Renal cortical epithelial cell (primary cell): ENCODE data around the gene KCNJ1. TPM values are rescaled to one million over a fixed set of nuclear protein-coding genes. Genes with fewer than 3 reads are reported as not detected.

Experiments
- DNase-seq: peaks from one replicate; pipeline ENCODE4 v3.0.0-alpha.2; 2011; ENCODE audit warnings: low read depth
- total RNA-seq: library from RNA; depleted of rRNA; stranded (reverse); fragments of >200 nt; gene quantifications from 2 replicates; pipeline ENCODE4 v1.2.3, GENCODE V29; 2014

The KCNJ1 gene
- 33.8 TPM in 1 of 2 replicates, not detected in the other for total RNA-seq

DNA sequence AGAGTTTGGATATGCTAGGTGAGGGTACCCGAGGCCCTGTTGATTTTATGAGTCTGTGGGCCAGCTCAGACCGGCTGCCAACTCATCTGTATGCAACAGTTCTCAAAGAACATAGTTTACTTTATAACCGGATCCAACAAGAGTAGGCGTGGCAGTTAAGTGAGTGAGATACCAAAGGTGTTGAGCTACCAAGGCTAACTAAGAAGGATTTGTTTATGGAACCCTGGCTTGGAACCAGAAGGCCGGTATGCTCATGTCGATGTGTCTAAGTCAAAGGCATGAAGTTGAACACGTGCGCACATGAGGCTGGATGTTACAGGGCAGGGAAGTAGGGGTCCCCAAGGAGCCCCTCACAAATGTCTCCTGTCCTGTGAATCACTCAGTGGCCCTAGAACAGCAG lies at the start of gene KCNJ1:
TSS of gene KCNJ1 (minus strand) at position 20 of the 400 bp plus-strand sequence. CDS start 27,053 bp downstream, outside the sequence.
- peak; percentile 88 for DNase-seq

DNA sequence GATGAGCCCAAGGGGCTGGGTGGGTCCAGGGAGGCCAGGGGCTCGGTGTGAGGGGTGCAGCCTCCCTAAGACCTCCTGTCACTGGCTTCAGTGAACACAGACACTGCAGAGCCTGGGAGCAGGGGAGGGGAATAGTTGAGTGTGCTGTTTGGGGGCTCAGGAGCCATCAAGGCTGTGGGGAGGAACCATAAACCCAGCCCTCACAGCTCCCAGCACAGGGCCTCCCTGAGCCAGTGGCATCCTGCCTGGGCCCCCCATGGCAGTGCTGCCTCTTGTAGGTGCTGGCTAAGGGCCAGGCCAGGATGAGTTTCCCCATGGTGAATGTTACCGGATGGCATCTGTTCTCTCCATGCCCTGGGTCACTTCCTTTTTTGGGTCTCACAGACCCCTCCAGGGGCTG lies 49.6 kb upstream of the KCNJ1 start:
- DNase-seq: no peak

DNA sequence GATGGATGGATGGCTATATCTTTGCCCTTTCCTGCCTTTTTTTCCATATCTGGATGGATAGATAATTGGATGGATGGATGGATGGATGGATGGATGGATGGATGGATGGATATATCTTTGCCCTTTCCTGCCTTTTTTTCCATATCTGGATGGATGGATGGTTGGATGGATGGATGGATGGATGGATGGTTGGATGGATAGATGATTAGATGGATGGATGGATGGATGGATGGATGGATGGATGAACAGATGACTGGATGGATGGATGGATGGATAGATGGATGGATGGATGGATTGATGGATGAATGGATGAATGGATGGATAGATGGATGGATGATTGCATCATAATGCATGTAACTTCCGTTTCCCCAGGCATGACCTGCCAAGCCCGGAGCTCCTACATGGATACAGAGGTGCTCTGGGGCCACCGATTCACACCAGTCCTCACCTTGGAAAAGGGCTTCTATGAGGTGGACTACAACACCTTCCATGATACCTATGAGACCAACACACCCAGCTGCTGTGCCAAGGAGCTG lies 49.0 kb upstream of the KCNJ1 start:
- DNase-seq: no peak

DNA sequence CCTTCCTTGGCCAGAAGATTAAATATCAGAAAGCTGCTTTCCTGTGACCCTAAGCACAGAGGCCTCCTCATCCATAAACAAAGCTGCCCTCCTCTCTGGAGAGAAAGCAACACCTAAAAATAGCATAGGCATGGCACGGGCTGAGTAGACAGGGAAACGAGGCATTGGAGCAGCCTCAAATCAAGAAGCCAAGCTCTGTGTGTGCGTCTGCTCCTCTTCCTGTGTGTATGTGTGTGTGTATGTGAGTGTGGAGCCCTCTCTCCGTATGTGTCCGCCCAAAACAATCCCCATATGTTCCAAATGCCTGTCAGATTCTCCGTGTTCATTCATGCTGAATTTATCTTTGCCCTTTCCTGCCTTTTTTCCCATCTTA lies 48.0 kb upstream of the KCNJ1 start:
- DNase-seq: no peak

DNA sequence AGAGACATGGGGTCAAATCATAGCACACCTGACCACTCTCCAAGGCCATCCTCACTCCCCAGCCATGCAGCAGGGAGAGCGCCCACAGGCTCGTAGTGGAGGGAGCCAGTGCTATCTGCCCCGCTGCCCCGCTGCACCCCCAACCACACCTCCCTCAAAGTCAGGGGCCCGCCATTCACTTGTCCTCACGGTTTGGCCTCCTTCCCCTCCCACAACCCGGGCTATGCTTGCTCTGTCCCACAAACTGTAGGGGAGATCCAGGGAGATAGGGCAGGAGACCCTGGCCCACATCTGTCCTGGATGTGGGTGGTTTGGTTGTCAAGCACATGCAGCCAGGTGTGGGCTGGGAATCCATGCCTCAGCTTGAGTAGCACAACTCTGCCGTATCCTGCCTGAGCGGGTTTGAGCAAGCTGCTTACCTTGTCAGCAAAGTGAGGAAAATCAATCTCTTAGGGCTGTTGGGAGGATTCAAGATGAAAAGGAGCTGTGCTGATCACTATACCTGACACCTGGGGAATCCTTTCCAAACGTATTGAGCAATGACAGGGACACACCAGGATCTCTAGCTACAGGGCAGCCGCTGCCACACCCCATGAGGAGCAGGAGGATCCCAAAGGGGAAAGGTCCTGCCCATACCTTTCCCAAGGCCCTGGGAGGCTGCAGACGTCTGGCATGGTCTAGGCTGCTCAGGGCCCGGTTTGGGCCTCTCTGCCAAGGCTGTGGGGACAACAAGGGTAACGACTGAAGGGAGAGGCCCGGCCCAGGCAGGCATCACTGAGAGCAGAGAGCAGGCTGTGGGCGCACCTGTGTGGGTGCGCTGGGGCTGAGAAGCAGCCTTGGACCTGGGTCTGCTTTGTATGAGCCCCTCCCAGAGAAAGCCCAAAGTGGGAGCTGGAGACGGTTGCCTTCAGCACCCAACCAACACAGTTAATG lies 47.4 kb upstream of the KCNJ1 start:
- DNase-seq: no peak

DNA sequence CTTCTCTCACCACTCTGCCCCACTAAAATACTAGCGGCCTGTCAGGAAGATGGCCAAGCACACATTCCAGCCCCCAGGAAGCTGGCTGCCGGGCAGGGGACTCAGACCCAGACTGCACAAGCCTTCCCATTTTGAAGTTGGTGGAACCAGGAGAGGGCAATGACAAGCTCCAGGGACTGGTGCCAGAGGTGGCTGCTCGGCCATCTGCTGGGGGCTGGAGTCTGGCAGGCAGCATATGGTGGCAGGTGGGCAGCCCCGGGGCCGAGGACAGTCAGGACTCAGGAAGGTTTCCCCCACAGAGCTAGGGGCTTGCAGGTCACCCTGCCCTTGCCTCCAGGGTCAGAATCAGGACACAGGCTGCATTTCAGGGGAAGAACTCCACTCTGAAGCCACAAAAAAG lies 46.7 kb upstream of the KCNJ1 start:
- DNase-seq: no peak

DNA sequence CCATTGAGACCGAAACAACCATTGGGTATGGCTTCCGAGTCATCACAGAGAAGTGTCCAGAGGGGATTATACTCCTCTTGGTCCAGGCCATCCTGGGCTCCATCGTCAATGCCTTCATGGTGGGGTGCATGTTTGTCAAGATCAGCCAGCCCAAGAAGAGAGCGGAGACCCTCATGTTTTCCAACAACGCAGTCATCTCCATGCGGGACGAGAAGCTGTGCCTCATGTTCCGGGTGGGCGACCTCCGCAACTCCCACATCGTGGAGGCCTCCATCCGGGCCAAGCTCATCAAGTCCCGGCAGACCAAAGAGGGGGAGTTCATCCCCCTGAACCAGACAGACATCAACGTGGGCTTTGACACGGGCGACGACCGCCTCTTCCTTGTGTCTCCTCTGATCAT lies 44.6 kb upstream of the KCNJ1 start:
- no peak for DNase-seq

DNA sequence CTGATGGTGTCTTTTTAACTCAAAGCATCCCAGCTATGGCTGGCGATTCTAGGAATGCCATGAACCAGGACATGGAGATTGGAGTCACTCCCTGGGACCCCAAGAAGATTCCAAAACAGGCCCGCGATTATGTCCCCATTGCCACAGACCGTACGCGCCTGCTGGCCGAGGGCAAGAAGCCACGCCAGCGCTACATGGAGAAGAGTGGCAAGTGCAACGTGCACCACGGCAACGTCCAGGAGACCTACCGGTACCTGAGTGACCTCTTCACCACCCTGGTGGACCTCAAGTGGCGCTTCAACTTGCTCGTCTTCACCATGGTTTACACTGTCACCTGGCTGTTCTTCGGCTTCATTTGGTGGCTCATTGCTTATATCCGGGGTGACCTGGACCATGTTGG lies 44.1 kb upstream of the KCNJ1 start:
- DNase-seq: no peak

DNA sequence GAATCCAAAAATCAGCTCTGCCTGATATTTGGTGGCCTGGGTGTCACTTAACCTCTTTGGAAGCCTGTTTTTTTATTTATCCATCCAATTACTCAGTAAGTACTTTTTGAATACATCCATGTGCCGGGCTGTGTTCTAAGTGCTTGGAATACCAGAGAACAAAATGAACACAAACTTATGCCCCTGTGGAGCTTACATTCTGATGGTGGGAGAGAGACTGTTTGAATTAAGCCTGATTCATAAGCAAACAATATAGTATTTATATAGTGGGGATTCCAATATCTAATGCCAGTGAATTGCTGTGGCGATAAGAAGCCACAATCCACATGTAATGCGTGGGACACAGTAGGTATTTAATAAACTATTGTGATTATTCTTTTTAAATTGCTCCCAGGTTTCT lies 43.5 kb upstream of the KCNJ1 start:
- DNase-seq: no peak

DNA sequence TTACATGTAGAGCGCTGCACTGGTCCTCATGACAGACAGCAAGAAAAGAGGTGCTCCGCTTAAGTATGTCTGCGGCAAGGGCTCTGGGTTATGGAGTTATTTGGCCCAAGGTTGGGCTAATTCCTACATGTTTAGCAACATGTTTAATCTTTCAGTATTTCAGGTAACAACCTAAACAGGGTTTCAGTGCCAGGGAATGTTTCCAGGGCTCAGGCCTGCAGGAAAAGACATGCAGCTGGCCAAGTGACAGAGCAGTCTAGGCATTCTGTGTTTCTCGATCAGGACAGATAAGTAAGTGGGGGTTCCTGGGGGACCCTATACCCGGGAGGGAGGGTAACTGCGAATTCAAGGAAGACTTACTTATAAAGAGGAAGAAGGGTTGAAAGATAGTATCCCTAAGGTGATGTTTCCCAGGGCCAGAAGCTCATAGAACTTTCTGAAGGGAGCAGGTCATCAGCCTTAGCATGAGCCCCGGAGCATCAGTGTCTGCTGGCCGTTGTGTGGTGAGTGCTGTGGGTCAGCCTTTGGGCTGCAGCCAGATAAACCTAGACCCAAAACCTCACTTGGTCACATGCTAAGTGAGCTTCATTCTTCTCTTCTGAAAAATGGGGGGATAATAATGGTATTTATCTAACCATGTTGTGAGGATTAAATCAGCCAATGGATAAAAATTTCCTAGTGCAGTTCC lies 42.5 kb upstream of the KCNJ1 start:
- no peak for DNase-seq

DNA sequence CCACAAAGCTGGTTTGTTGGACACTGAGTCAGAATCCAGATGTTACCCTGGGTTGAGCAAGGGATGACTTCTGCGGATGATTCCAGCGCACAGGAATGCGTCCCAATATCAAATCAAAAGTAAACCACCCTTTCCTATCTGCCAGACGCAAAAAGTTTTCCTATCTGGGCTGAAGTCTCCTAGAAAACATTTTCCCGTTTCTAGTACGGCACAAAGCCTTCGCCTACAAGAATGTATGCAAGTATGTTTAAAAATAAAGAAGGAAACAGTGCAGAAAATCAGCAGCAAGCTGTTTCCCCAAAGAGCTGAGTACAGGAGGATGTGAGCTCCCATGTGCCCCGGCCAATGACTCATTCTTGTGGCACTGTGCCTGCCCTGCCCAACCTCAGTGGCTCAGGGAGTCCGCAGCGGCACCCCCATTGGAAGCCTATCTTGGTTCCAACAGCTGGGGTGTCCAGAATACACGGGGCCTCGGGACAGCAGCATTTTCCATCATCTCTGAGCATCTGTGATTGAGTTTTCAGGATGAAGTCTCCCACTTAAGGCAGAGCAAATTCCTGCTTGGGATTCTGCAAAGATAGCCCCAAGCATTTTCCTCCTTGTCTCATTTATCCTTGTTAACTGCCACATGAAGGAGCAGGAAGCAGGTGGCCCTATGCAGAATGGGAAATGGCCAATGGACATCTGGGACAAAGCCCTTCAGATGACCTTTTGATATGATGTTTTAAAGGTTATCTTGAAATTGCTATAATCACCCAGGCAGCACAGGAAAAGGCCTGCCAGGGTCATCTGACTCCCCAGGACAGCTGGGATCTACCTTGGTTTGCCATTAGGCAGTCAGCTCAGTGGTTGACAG lies 41.5 kb upstream of the KCNJ1 start:
- DNase-seq: peak; percentile 39

DNA sequence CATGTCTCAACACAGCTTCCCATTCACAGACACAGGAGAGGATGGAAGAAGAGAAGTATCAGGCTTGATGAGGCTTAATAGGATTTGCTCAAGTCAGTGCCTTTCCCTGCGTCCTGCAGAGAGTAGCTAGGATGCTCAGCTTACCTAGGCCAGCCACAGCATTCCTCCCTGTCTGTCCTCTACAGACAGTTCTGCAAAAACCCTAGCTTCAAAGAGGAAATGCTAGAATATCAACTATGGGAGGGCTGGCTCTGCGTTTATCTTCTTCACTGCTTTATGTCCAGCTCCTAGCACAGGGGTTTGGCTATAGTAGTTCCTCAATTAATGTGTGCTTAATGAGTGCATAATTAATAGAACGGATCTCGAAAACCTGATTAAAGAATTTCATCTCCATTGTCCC lies 40.5 kb upstream of the KCNJ1 start:
- DNase-seq: no peak

DNA sequence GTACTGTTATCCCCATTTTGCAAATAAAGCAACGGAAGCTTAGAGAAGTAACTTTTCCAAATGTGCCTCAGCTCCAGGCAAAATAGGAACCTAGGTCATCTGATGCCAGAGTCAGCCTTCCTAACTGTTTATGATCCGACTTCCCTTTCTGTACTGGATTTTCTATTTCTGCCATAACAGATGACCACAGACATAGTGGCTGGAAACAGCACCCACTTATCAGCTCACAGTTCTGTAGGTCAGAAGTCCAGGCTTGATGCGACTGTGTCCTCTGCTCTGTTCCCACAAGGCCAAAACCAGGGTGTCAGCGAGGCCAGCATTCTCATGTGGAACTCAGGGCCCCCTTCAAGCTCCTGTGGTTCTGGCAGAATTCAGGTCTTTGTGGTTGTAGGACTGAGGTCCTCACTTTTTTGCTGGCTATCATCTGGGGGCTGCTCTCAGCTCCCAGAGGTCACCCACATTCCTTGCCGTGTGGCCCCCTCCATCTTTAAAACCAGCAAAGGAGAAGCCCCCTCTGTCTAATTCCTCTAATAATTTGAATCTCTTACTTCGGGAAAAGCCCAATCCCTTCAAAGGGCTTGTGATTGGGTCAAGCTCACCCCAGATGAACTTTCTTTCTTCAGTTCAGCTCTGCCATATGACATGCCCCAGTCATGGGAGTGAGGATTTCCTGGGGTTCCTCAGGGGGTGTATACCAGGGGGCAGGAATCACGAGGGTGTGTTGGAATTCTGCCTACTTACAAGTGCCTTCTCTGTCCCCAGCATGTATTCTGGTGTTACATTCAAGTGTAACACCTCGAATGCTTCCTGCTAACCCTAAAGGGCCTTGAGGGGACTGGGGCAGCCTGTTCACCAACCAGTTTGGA lies 39.3 kb upstream of the KCNJ1 start:
- no peak for DNase-seq

DNA sequence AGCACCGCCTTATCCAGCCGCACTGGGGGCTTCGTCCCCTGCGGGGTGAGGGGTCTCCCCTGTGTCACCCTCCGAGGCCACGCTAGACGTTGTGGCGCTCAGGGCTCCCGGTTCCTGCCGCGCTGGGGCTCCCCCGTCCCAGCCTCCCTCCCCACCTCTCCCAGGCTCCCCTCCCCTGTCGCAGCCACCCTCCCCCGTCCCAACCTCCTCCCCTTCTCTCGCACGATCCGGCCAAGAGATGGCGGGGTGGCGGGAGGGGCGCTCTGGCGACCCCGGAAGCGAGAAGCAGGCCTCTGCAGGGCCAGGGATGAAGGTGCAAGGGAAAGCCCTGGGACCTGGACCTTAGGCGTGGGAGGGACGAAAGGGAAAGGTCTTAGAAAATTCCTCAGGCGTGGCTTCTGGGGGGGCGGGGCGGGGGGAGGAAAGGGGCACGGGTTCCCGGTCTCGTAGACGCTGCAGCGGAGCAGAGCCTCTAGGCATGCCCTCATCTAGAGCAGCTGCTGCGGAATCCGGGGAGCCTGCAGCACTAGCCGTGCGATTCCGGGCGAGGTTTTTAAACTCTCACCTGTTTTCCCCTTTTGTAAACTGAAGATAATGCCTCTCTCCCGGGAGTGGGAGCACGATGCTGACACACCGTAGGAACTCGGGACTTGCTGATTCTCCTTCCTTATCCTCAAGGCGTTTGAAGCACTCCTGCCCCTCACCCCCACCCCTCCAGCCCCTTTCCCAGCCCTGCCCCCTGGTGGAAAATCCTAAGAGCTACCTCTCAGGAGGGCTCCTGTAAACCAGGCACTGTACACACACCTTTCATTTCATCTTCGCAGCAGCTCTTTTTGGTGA lies 38.5 kb upstream of the KCNJ1 start:
- DNase-seq: peak; percentile 37

DNA sequence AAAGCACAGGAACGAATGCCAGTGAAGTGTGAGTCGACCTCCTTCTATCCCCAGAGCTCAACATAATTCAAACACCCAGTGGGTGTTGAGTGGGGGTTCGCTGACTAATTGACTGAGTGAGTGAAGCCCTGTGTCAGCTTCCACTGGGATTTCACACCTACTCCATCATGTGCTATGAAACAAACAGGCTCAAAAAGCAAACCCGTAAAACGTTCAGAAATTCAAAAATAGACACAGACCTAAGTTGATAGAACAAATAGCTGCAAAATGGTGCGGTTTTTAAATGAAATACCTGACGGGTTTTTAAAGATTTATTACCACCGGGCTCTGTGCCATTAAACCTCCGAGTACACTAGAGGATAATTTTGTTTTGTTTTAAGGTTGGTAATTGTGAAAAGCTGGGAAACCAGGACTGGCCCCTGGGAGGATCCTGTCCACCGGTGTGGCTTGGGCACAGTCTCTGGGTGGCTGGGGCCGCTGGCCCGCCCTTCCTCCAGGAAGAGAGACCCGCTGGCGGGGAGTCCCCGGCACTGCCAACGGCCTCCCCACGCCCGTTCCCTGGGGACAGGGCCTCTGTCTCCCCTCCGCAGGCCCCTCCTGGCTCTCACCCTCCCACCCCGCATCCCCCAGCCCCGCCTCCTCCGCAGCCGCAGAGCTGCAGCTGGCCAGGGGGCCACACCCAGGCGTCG lies 37.7 kb upstream of the KCNJ1 start:
- DNase-seq: peak; percentile 54

DNA sequence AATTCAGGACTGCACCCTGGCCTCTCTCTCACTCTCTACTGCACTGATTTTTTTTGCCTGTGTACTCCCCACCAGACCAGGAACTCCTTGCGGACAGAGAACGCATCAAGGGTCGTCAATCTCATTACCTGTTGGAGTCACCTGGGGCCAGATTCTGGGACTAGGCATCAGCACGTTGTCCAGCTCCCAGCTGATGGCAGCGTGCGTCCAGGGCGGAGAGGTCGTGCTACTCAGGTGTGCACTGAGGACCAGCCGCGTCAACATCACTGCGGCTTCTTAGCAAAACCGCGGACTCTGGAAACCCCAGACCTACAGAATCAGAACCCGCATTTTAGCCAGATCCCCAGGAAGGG lies 37.2 kb upstream of the KCNJ1 start:
- DNase-seq: no peak

DNA sequence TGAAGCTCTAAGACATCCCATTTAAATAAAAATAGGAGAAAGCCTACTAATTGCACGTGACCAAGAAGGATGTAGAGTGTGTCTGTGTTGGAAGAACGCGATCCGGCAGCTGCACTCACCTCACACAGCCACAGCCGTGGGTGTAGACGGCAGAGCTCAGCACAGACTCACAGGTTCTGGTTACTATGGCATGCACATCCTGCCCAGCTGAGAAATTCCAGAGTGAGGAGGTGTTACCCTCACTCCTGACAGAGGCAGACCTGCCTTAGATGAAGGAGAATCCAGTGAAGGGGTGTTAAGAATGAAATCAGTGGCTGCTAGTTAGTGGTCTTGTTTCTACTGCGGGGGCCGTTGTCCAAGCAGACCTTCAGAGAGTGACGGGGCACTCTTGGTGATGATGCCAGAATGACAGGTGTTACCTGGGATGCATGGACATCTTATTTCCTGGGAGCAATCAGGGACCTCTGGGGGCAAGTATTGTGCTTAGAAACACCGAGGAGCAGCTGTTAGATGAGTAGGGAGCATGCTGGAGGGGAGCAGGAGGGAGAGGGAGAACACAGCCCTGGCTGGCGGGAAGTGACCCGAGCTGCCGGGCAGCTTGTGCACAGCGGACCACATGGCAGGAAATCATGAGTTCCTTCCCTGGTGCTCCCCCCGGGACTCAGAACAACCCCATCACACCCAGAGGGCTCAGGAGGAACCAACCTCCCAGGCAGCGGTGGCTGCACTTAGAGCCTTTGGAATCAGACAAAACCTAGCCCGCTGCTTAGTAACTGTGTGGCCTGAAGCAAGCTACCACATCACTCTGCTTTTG lies 36.4 kb upstream of the KCNJ1 start:
- peak; percentile 72 for DNase-seq

DNA sequence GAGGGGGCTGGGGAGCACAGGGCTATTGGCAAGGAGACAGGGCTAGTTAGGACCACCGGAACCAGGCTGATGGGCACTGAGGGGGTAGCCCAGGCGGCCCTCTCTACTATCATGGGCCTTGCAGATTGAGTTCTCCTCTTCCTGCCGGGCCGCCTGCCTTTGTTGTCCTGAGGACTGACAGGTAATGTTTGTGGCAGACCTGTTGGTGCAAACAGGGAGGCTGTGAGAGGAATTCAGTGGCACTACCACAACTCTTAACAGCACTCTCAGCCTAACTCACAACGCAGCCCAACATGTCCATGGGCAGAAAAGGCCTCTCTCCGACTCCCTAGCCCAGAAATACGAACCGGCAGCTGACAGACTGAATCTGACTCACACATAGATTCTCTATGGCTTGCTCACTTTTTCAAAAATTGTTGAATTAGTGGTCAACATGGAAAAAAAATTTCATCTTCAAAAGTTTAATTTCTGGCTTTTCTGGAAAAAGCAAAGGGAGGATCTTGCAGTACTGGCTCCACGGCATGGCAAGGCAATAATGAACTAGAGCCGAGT lies 35.5 kb upstream of the KCNJ1 start:
- DNase-seq: no peak
